Effector memory CD4-positive, alpha-beta T cell (primary cell): ENCODE data around the gene PDE11A.

Experiments used
- DNase-seq, 3 donors: peaks; one replicate each; pipeline ENCODE4 v3.0.0-alpha.2; 2020
- H3K27ac ChIP-seq: 2 replicates; pipeline ENCODE4 v1.7.0; 2013; ENCODE audit warnings: mild to moderate bottlenecking, low read length, moderate library complexity; ENCODE audit not compliant: insufficient read depth, poor library complexity, severe bottlenecking
- H3K27me3 ChIP-seq: replicated peaks from 2 replicates; pipeline ENCODE4 v1.7.0; 2013; ENCODE audit warnings: mild to moderate bottlenecking, low read length; ENCODE audit not compliant: insufficient read depth, control insufficient read depth, poor library complexity, severe bottlenecking
- H3K36me3 ChIP-seq: 2 replicates; pipeline ENCODE4 v1.7.0; 2013; ENCODE audit warnings: mild to moderate bottlenecking, low read length, moderate library complexity; ENCODE audit not compliant: control insufficient read depth, insufficient read depth
- H3K4me1 ChIP-seq: 2 replicates; pipeline ENCODE4 v1.7.0; 2013; ENCODE audit warnings: low read length, mild to moderate bottlenecking; ENCODE audit not compliant: control insufficient read depth, insufficient read depth, poor library complexity, severe bottlenecking
- H3K4me3 ChIP-seq: 2 replicates; pipeline ENCODE4 v1.7.0; 2013; ENCODE audit warnings: low read length, low read depth, mild to moderate bottlenecking; ENCODE audit not compliant: insufficient read depth, poor library complexity, severe bottlenecking
- H3K9me3 ChIP-seq: 2 replicates; pipeline ENCODE4 v1.7.0; 2013; ENCODE audit warnings: mild to moderate bottlenecking, low read length, moderate library complexity; ENCODE audit not compliant: control insufficient read depth

Gene PDE11A

DNA sequence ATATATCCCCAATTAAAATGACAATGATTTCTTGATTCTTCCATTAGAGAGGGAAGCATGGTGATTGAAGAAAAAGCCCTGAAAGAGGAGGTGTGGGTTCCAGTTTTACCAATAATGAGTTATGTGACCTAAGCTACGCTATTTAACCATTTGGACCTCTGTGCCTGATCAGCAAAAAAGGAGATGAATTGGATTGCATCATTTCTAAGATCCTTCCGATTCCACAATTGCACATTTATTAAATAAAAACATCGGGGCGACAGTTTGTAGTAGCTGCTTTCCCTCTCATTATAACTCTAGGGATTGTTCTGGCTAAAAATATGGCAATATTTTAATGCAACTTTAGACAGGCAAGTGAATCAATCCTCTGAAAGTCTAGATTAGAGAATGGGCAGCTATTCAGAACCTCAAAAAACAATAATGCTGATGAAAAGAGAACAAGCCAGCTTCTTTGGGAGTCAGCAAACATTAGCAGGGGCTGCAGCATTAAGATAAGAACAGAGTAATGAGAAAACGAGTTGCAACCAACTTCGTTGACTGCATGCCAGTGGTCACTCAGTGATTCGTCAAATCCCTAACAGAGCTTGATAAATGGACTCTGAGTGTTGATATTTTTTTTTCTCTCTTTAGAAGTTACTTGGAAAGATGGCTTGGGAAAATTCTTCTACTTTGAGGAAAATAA lies 378.8 kb downstream of the PDE11A start:
- no peaks in the 10 kb centered on the region for H3K4me1 ChIP-seq
- no peak for DNase-seq
- H3K27me3 ChIP-seq, result no peaks in the 10 kb centered on the region
- no peaks in the 10 kb centered on the region for H3K9me3 ChIP-seq
- no peak overlapping the region for H3K4me3 ChIP-seq
- H3K36me3 ChIP-seq, result no peaks in the 10 kb centered on the region
- H3K27ac ChIP-seq, result no peak overlapping the region

DNA sequence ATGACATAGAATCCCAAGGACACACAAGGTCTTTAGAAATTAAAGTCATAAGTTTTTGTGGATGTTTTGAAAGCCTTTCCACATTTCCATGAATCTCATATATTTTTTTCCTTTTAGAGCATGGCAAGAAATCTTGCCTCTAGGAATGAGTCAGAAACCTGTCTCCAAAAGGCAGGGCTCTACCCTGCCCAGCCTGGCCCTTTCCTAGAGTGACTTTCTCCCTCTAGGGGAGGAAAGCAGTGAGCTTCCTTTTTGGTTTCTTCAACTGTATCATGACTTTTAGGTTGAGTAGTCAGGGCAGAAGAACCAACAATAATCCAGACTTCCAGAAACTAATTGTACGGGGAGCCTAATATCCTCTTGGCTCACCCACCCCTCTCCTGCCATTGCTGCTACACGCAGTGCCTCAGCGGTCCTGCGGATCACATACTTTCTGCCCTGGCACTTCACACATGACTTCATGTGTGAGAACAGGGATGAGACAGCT lies 379.8 kb downstream of the PDE11A start:
- no peaks in the 10 kb centered on the region for H3K9me3 ChIP-seq
- DNase-seq, result no peak
- H3K27me3 ChIP-seq, result no peaks in the 10 kb centered on the region
- H3K36me3 ChIP-seq, result no peaks in the 10 kb centered on the region
- H3K4me1 ChIP-seq, result no peaks in the 10 kb centered on the region
- H3K27ac ChIP-seq, result no peak overlapping the region
- no peak overlapping the region for H3K4me3 ChIP-seq

DNA sequence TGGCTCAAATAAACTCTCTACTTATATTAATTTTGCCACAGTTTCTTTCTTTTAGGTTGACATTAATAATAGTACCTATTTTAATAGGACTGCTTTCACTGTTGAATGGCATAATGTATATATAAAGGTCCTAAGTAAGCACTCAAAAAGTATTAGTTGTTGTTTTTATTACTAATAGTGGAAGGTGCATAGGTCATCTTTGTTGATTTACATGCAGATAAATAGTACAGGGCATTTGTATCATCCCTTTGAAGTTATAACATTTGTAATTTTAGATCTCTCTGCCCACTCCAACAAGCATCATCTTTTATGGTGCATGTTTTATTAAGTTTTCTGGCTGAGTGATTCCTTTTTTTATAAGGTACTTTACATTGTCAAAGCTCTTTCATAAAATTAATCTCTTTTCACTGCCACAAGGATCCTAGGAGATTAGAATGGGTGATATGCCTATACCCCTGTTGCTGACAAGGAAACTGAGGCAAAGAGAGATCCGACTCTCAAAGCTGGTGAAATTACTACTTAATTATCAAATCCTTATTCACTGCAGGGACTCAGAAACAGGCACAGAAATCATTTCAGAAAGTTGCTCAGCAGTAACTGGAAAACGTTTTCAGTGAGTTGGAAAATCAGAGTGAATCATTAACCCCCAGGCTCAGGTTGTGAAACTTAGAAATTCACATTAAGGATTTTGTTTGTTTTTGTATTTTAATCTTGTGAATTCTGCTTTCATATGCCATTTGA lies 380.4 kb downstream of the PDE11A start:
- Histone ChIP-seq H3K4me3 (no peak overlapping the region), H3K9me3 (no peaks in the 10 kb centered on the region), H3K27me3 (no peaks in the 10 kb centered on the region), H3K27ac (no peak overlapping the region), H3K36me3 (no peaks in the 10 kb centered on the region), H3K4me1 (no peaks in the 10 kb centered on the region)
- DNase-seq, result no peak

DNA sequence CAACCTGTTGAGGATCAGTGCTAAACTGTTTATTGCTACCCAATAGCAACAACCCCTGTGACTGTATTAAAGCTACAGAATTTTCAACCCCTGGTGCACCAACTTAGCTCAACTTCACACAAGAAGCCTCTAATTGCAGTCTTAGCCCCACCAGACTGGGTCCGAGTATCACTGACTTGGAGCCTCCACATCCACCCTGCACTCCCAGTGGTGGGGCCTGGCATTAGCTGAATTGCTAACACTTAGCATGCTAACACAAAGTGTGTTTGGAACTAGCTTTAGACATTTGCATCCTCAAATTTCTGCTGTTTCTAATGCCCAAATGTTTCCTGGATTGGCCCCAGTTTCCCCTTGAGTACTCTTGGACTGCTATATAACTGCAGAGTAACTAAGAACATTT lies 381.4 kb downstream of the PDE11A start:
- Histone ChIP-seq H3K27ac (no peak overlapping the region), H3K4me3 (no peak overlapping the region), H3K27me3 (no peaks in the 10 kb centered on the region), H3K9me3 (no peaks in the 10 kb centered on the region), H3K36me3 (no peaks in the 10 kb centered on the region), H3K4me1 (no peaks in the 10 kb centered on the region)
- DNase-seq, result no peak

DNA sequence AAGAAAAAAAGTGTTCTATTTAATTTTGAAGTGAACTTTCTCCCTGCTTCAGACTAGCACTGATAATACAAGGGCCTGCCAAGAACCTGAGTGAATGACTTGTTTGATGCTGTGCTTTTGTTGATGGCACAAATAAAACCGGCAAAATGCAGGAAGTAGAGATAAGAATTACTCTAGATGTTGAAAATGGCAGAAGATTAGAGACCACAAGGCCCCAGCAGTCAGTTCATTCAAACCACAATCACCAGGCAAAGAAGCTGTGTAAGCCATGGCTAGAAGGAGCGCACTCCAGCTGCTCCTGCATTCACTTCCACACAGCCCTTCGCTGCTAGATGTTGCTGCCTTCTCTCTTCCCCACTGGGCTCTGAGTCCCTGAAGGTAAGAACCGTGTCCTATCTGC lies 383.0 kb downstream of the PDE11A start:
- H3K36me3 ChIP-seq, result no peaks in the 10 kb centered on the region
- no peak overlapping the region for H3K27ac ChIP-seq
- no peak for DNase-seq
- H3K4me3 ChIP-seq, result no peak overlapping the region
- no peaks in the 10 kb centered on the region for H3K27me3 ChIP-seq
- no peaks in the 10 kb centered on the region for H3K9me3 ChIP-seq
- no peaks in the 10 kb centered on the region for H3K4me1 ChIP-seq

DNA sequence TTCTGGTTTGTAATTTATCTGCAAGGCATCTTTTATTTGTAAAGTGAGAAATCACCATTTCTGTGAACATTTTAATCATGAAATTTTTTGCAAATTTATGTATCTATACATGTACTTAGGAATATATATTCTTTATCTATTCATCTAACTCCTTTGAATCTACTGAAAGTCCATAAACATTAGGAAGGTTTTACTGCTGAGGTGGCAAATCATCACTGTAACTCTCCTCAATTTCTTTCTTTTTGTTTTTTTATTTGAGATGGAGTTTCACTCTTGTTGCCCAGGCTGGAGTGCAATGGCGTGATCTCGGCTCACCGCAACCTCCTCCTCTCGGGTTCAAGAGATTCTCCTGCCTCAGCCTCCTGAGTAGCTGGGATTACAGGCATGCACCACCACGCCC lies 383.7 kb downstream of the PDE11A start:
- Histone ChIP-seq H3K36me3 (no peaks in the 10 kb centered on the region), H3K9me3 (no peaks in the 10 kb centered on the region), H3K27ac (no peak overlapping the region), H3K4me1 (no peaks in the 10 kb centered on the region), H3K4me3 (no peak overlapping the region), H3K27me3 (no peaks in the 10 kb centered on the region)
- DNase-seq, result no peak

DNA sequence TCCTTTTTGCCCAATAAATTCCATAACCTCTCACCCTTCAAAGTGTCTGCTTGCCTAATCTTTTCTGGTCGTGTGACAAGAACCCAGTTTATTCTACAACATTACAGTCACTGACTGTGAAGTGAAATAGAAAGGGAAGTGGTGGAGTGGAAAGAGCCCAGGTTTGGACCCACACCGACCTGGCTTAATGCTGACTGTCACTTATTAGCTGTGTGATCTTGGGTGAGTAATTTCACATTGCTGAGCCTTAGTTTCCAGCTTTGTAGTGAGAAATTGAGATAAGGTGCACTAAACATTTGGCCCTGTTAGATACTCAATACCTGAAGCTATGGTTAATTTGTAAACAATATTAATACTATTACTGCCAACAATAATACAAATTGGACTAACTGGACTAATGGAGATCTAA lies 388.9 kb downstream of the PDE11A start:
- Histone ChIP-seq H3K36me3 (no peaks in the 10 kb centered on the region), H3K9me3 (no peaks in the 10 kb centered on the region), H3K4me1 (no peaks in the 10 kb centered on the region), H3K27ac (no peak overlapping the region), H3K27me3 (no peaks in the 10 kb centered on the region), H3K4me3 (no peak overlapping the region)
- DNase-seq, result no peak

DNA sequence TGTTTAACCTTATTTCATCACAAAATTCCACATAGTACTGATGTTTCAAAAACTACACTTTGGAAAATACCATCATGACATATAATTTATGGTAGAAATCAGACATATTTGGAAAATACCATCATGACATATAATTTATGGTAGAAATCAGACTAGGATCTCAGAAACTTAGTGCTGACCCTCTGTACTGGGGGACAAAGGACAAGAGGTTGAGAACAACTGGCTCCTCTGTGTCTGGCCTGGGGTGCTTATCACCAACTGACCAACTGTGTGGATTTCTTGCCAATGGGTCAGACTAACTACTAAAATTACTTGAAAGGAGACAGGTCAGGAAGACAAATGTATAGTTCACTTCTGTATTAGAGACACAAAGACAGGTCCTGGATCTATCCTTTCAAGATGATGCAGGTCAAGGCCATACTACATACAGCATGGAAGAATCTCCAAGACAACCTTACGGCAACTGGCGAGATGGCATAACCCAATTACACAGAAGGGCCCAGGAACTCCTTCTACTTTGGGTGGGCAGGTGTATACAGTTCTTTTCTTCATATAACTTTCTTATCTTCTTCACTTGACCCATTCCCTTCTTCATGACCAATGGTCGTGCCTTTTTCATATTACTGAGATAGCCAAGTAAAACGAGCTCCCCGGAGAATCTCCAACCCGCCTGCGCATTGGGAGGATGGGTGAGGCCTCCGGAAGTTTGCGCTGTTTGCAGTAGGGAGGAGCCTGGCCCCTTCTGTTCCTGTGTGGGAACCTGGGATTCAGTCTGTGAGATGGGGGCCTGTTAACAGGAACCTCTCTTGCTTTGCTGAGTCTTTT lies 389.5 kb downstream of the PDE11A start:
- no peak for DNase-seq
- Histone ChIP-seq H3K4me3 (no peak overlapping the region), H3K9me3 (no peaks in the 10 kb centered on the region), H3K27ac (no peak overlapping the region), H3K27me3 (no peaks in the 10 kb centered on the region), H3K36me3 (no peaks in the 10 kb centered on the region), H3K4me1 (no peaks in the 10 kb centered on the region)

DNA sequence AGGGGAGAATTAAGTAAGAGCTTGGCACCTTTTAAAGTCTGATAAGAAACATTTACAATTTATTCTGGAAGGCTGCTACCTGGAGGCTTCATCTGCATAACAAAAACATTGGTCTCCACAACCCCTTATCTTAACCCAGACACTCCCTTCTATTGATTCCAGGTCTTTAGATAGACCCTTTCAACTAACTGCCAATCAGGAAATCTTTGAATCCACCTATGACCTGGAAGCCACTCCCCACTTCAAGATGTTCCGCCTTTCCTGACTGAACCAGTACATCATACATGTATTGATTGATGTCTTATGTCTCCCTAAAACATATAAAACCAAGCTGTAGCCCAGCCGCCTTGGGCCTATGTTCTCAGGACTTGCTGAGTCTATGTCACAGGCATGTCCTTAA lies 390.6 kb downstream of the PDE11A start:
- Histone ChIP-seq H3K9me3 (no peaks in the 10 kb centered on the region), H3K27me3 (no peaks in the 10 kb centered on the region), H3K36me3 (no peaks in the 10 kb centered on the region), H3K27ac (no peak overlapping the region), H3K4me3 (no peak overlapping the region), H3K4me1 (no peaks in the 10 kb centered on the region)
- no peak for DNase-seq
